Transverse colon (tissue), 4 donors: Measurements from ENCODE around the gene PRKCQ. TPM values are rescaled to one million over a fixed set of nuclear protein-coding genes. Genes with fewer than 3 reads are reported as not detected.

ENCODE experiments used
- DNase-seq: peaks from one replicate; pipeline ENCODE4 v3.0.0-alpha.2; 2019
- H3K27ac ChIP-seq, 4 donors: fragments of 200-600 bp; sonication (generic); 2 replicates each; pipeline ENCODE4 v1.5.1; 2016 to 2018; ENCODE audit warnings: inconsistent platforms in 4 of 4
- H3K27me3 ChIP-seq: fragments of 200-600 bp; sonication (generic); 2 replicates; pipeline ENCODE4 v1.5.1; 2017; ENCODE audit warnings: inconsistent platforms
- H3K36me3 ChIP-seq, 4 donors: fragments of 200-600 bp; sonication (generic); 2 replicates each; pipeline ENCODE4 v1.5.1; 2017 to 2019; ENCODE audit warnings: inconsistent platforms in 4 of 4
- H3K4me1 ChIP-seq, 4 donors: fragments of 200-600 bp; sonication (generic); 2 replicates each; pipeline ENCODE4 v1.5.1; 2017 to 2020; ENCODE audit warnings: inconsistent platforms in 4 of 4
- H3K4me3 ChIP-seq, 4 donors: fragments of 200-600 bp; sonication (generic); 1 replicate in 1 of 4; 2 replicates in 3 of 4; pipeline versions ENCODE4 v1.5.1 to v1.6.1; 2017 to 2019; ENCODE audit warnings: inconsistent platforms in 4 of 4
- H3K9me3 ChIP-seq, 2 donors: fragments of 200-600 bp; sonication (generic); 2 replicates each; pipeline ENCODE4 v1.5.1; 2017 to 2019; ENCODE audit warnings: inconsistent platforms in 2 of 2
- CTCF ChIP-seq, 5 experiments: fragments of 200-600 bp in 3 of 5; fragments of 450-650 bp in 2 of 5; sonication (generic) in 3 of 5; IDR thresholded peaks; 1 replicate in 2 of 5; 2 replicates in 3 of 5; pipeline ENCODE4 v1.5.1; 2016 to 2017; ENCODE audit warnings: antibody characterized with exemption in 5 of 5, inconsistent platforms in 3 of 5, mild to moderate bottlenecking in 2 of 5, moderate library complexity in 1 of 5
- EP300 ChIP-seq: sonication (generic); formaldehyde crosslinking; IDR thresholded peaks from one replicate; pipeline ENCODE4 v1.6.1; 2017; ENCODE audit warnings: antibody characterized with exemption, low read depth
- POLR2A ChIP-seq: fragments of 450-650 bp; IDR thresholded peaks from one replicate; pipeline ENCODE4 v1.6.1; 2016; ENCODE audit warnings: antibody characterized with exemption, mild to moderate bottlenecking, moderate library complexity
- POLR2AphosphoS5 ChIP-seq, 3 donors: sonication (generic); formaldehyde crosslinking; IDR thresholded peaks; one replicate each; pipeline ENCODE4 v1.6.1; 2016; ENCODE audit warnings: antibody characterized with exemption in 3 of 3
- WGBS, 2 donors: methylation state at CpG; one replicate each; pipeline ENCODE4 v1.1.5; 2018; ENCODE audit warnings: low coverage in 1 of 2; 5-methylcytosine and 5-hydroxymethylcytosine counted together
- in situ Hi-C, 4 donors: fragments of 200-750 bp; cut with MboI; loops; one replicate each; pipeline versions ENCODE4 v1.15.0 to v1.15.1; 2017; ENCODE audit warnings: low sequenced_read_pairs in 3 of 4, low pct_ligation_motif_present in 1 of 4, low pct_unique_long_range_greater_than_20kb in 1 of 4
- intact Hi-C: fragments of 100-400 bp; cut with DNase I; formaldehyde crosslinking; loops from one replicate; pipeline ENCODE4 v1.15.1; 2023; ENCODE audit warnings: low total_unique reads
- total RNA-seq, 4 donors: library from RNA; depleted of rRNA; stranded (reverse); fragments of >200 nt; gene quantifications; one replicate each; pipeline ENCODE4 v1.1.0, GENCODE V29; 2016

Gene PRKCQ
- total RNA-seq, 4 donors from 2014 or later, result 0.60 to 2.7 (median 1.2) TPM

DNA sequence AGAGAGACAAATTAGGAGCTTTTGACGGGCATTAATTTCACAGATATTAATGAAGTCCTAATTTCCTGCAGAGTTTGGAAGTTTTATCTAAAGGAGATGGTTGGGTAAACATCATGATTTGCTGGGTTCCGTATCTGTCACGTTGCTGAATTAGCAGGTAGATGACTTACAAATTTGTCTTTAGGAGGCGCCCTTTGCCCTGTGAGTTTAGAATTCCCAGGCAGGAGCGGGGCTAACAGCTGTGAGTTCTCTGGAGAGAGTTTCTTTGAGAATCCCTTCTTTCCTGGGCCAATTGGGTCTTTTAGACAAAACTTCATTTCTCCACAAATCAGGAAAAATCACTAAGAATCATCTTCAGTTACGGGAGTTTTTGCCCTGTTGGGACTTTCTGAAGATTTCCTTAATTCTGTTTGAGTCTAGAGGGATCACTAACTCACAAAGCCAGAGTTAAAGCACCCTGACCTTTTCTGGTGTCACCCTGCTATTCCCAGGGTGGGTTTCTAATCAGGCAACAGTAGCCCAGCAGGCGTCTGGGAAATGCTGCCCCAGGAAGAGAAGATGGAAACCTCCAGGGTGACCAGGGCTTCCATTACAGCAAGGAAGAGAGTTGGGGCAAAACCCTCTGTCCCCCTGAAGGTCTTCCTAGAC is 63.7 kb downstream of the PRKCQ start:
- 50 to 70% methylated on average over 3 to 7 of the region's 7 CpGs for WGBS, 2 donors
- in situ Hi-C loops, result no loop called here
- H3K4me3 ChIP-seq, result no peak overlapping the region
- DNase-seq, result no peak
- H3K27ac ChIP-seq, result no peak overlapping the region
- TF ChIP-seq POLR2AphosphoS5 (IDR thresholded peaks at IDR 0.05), result no peak
- no peak for TF ChIP-seq POLR2A
- no peak for TF ChIP-seq CTCF (IDR thresholded peaks at IDR 0.05)
- TF ChIP-seq EP300, result no peak
- H3K27me3 ChIP-seq, result no peaks in the 10 kb centered on the region
- no peaks in the 10 kb centered on the region for H3K9me3 ChIP-seq
- intact Hi-C loops, result no loop called here
- H3K36me3 ChIP-seq, result no peaks in the 10 kb centered on the region
- no peaks in the 10 kb centered on the region for H3K4me1 ChIP-seq

- intact Hi-C loops (no loop called here), in situ Hi-C loops (no loop called here)
- Histone ChIP-seq H3K36me3 (no peaks in the 10 kb centered on the region), H3K4me3 (no peak overlapping the region), H3K27ac (no peak overlapping the region), H3K27me3 (no peaks in the 10 kb centered on the region), H3K9me3 (peaks cover 0 to 4% of the 10 kb centered on the region in 2 donors), H3K4me1 (no peaks in the 10 kb centered on the region)
- WGBS, 2 donors, result 55 to 83% methylated on average over 4 to 15 of the region's 15 CpGs
- TF ChIP-seq EP300 (no peak), POLR2A (no peak), POLR2AphosphoS5 (IDR thresholded peaks at IDR 0.05) (no peak), CTCF (IDR thresholded peaks at IDR 0.05) (no peak)
- no peak for DNase-seq
Observed at GRCh38 chr10:6514844-6515780, 65.0 kb downstream of the PRKCQ start.

- H3K4me3 ChIP-seq, result no peak overlapping the region
- in situ Hi-C loops, result no loop called here
Observed at GRCh38 chr10:6514180-6514579, 65.9 kb downstream of the PRKCQ start.

More at GRCh38 chr10:6514180-6514579, 65.9 kb downstream of the PRKCQ start:
- Histone ChIP-seq H3K9me3 (peaks cover 0 to 4% of the 10 kb centered on the region in 2 donors), H3K36me3 (no peaks in the 10 kb centered on the region), H3K27ac (no peak overlapping the region), H3K4me1 (no peaks in the 10 kb centered on the region), H3K27me3 (no peaks in the 10 kb centered on the region)
- intact Hi-C loops, result no loop called here
- TF ChIP-seq POLR2A, result no peak
- no peak for TF ChIP-seq POLR2AphosphoS5 (IDR thresholded peaks at IDR 0.05)
- no peak for TF ChIP-seq CTCF (IDR thresholded peaks at IDR 0.05)
- no peak for TF ChIP-seq EP300
- no peak for DNase-seq
- WGBS, 2 donors, result 60 to 83% methylated on average over 1 to 7 of the region's 7 CpGs
